K562 (cell line): ENCODE measurements around the gene DHRS13. TPM values are rescaled to one million over a fixed set of nuclear protein-coding genes. Genes with fewer than 3 reads are reported as not detected.
A peak's percentile ranks its signal among the peaks of the same experiment; 100 is the strongest.

Source experiments
- ZBTB7A ChIP-seq: IDR thresholded peaks from 2 replicates; pipeline ENCODE4 v1.6.1; 2011; ENCODE audit warnings: low read depth, mild to moderate bottlenecking, low read length, moderate library complexity, borderline replicate concordance; ENCODE audit not compliant: control insufficient read depth
- polyA plus RNA-seq, 8 experiments: library from polyadenylated mRNA; depleted of rRNA in 4 of 8; stranded (reverse) in 5 of 8; unstranded in 3 of 8; fragments of >200 nt; fragmentation: Nextera tagmentation in 2 of 8; fragmentation: Illumina TruSeq in 1 of 8; extraction: Ambion mirVana in 2 of 8; extraction: Trizol in 1 of 8; gene quantifications; 2 replicates each; pipeline versions ENCODE4 v1.2.1 to v1.2.3, GENCODE V29; 2011 to 2014; ENCODE audit warnings: inconsistent platforms in 1 of 8, missing spikeins in 1 of 8
- total RNA-seq, 7 experiments: library from RNA; depleted of rRNA in 6 of 7; stranded (reverse); fragments of >200 nt in 6 of 7; fragmentation: Illumina TruSeq in 2 of 7; extraction: Trizol in 2 of 7; gene quantifications; 2 replicates each; pipeline versions ENCODE4 v1.2.1 to v1.2.3, GENCODE V29; 2011 to 2021; ENCODE audit warnings: low replicate concordance in 1 of 7
- TF ChIP-seq, protein P1 (sequence below): fragments of 200-600 bp; sonication (generic); IDR thresholded peaks from one replicate; pipeline ENCODE4 v1.6.1; 2012; ENCODE audit warnings: mild to moderate bottlenecking, low read depth, low read length, inconsistent platforms
- TF ChIP-seq, protein P2 (sequence below): fragments of 150-350 bp; IDR thresholded peaks from 2 replicates; pipeline ENCODE4 v1.6.1; 2014; ENCODE audit warnings: low read depth, mild to moderate bottlenecking, low read length, borderline replicate concordance
- TF ChIP-seq, protein P3 (sequence below): fragments of 250-450 bp; sonication (Bioruptor Pico); IDR thresholded peaks from 2 replicates; pipeline ENCODE4 v1.8.0; 2022; ENCODE audit warnings: moderate library complexity, mild to moderate bottlenecking, inconsistent platforms
- TF ChIP-seq, protein P4 (sequence below): sonication (generic); formaldehyde crosslinking; IDR thresholded peaks from 2 replicates; pipeline ENCODE4 v1.8.0; 2022; ENCODE audit warnings: mild to moderate bottlenecking, missing genetic modification reagents
- TF ChIP-seq, protein P5 (sequence below): IDR thresholded peaks from 2 replicates; pipeline ENCODE4 v1.6.1; 2014; ENCODE audit warnings: antibody characterized with exemption

The DHRS13 gene
- total and polyA plus RNA-seq, 9 of the 15 experiments (the other 6 are each of a cell fraction or from before 2014, with no cell fraction given) = 0.32 to 52.3 (median 34.3) TPM; not detected in 1

DNA sequence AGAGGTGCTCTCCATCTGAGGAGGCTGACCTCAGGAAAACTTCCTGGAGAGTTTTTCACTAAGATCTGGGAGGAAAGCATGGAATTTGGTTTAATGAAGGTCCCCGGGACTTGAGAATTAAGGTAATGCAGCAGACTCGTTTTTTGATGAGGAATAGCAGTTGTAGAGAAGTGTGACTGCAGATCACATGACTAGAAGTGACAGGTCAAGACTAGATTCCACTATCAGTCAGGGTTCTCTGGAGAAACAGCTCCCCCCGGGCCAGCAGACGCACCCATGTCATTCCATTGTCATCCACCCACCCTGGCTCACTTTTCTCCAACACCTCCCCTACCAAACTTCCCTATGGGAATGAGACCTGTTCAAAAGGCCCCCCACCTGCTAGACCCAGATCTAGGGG, 1.9 kb upstream of the DHRS13 start (continued):
- TF ChIP-seq, protein P1, sequence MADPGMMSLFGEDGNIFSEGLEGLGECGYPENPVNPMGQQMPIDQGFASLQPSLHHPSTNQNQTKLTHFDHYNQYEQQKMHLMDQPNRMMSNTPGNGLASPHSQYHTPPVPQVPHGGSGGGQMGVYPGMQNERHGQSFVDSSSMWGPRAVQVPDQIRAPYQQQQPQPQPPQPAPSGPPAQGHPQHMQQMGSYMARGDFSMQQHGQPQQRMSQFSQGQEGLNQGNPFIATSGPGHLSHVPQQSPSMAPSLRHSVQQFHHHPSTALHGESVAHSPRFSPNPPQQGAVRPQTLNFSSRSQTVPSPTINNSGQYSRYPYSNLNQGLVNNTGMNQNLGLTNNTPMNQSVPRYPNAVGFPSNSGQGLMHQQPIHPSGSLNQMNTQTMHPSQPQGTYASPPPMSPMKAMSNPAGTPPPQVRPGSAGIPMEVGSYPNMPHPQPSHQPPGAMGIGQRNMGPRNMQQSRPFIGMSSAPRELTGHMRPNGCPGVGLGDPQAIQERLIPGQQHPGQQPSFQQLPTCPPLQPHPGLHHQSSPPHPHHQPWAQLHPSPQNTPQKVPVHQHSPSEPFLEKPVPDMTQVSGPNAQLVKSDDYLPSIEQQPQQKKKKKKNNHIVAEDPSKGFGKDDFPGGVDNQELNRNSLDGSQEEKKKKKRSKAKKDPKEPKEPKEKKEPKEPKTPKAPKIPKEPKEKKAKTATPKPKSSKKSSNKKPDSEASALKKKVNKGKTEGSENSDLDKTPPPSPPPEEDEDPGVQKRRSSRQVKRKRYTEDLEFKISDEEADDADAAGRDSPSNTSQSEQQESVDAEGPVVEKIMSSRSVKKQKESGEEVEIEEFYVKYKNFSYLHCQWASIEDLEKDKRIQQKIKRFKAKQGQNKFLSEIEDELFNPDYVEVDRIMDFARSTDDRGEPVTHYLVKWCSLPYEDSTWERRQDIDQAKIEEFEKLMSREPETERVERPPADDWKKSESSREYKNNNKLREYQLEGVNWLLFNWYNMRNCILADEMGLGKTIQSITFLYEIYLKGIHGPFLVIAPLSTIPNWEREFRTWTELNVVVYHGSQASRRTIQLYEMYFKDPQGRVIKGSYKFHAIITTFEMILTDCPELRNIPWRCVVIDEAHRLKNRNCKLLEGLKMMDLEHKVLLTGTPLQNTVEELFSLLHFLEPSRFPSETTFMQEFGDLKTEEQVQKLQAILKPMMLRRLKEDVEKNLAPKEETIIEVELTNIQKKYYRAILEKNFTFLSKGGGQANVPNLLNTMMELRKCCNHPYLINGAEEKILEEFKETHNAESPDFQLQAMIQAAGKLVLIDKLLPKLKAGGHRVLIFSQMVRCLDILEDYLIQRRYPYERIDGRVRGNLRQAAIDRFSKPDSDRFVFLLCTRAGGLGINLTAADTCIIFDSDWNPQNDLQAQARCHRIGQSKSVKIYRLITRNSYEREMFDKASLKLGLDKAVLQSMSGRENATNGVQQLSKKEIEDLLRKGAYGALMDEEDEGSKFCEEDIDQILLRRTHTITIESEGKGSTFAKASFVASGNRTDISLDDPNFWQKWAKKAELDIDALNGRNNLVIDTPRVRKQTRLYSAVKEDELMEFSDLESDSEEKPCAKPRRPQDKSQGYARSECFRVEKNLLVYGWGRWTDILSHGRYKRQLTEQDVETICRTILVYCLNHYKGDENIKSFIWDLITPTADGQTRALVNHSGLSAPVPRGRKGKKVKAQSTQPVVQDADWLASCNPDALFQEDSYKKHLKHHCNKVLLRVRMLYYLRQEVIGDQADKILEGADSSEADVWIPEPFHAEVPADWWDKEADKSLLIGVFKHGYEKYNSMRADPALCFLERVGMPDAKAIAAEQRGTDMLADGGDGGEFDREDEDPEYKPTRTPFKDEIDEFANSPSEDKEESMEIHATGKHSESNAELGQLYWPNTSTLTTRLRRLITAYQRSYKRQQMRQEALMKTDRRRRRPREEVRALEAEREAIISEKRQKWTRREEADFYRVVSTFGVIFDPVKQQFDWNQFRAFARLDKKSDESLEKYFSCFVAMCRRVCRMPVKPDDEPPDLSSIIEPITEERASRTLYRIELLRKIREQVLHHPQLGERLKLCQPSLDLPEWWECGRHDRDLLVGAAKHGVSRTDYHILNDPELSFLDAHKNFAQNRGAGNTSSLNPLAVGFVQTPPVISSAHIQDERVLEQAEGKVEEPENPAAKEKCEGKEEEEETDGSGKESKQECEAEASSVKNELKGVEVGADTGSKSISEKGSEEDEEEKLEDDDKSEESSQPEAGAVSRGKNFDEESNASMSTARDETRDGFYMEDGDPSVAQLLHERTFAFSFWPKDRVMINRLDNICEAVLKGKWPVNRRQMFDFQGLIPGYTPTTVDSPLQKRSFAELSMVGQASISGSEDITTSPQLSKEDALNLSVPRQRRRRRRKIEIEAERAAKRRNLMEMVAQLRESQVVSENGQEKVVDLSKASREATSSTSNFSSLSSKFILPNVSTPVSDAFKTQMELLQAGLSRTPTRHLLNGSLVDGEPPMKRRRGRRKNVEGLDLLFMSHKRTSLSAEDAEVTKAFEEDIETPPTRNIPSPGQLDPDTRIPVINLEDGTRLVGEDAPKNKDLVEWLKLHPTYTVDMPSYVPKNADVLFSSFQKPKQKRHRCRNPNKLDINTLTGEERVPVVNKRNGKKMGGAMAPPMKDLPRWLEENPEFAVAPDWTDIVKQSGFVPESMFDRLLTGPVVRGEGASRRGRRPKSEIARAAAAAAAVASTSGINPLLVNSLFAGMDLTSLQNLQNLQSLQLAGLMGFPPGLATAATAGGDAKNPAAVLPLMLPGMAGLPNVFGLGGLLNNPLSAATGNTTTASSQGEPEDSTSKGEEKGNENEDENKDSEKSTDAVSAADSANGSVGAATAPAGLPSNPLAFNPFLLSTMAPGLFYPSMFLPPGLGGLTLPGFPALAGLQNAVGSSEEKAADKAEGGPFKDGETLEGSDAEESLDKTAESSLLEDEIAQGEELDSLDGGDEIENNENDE = no peak
- TF ChIP-seq, protein P2, sequence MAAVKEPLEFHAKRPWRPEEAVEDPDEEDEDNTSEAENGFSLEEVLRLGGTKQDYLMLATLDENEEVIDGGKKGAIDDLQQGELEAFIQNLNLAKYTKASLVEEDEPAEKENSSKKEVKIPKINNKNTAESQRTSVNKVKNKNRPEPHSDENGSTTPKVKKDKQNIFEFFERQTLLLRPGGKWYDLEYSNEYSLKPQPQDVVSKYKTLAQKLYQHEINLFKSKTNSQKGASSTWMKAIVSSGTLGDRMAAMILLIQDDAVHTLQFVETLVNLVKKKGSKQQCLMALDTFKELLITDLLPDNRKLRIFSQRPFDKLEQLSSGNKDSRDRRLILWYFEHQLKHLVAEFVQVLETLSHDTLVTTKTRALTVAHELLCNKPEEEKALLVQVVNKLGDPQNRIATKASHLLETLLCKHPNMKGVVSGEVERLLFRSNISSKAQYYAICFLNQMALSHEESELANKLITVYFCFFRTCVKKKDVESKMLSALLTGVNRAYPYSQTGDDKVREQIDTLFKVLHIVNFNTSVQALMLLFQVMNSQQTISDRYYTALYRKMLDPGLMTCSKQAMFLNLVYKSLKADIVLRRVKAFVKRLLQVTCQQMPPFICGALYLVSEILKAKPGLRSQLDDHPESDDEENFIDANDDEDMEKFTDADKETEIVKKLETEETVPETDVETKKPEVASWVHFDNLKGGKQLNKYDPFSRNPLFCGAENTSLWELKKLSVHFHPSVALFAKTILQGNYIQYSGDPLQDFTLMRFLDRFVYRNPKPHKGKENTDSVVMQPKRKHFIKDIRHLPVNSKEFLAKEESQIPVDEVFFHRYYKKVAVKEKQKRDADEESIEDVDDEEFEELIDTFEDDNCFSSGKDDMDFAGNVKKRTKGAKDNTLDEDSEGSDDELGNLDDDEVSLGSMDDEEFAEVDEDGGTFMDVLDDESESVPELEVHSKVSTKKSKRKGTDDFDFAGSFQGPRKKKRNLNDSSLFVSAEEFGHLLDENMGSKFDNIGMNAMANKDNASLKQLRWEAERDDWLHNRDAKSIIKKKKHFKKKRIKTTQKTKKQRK = no peak
- TF ChIP-seq, protein P3, sequence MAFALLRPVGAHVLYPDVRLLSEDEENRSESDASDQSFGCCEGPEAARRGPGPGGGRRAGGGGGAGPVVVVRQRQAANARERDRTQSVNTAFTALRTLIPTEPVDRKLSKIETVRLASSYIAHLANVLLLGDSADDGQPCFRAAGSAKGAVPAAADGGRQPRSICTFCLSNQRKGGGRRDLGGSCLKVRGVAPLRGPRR (CRISPR knock-in tag) = 0 out of 2 replicates have a peak, but pooled peaks have one; percentile 48
- peak; percentile 23; the same call in 1 of the 2 replicates for TF ChIP-seq ZBTB7A
- TF ChIP-seq, protein P4, sequence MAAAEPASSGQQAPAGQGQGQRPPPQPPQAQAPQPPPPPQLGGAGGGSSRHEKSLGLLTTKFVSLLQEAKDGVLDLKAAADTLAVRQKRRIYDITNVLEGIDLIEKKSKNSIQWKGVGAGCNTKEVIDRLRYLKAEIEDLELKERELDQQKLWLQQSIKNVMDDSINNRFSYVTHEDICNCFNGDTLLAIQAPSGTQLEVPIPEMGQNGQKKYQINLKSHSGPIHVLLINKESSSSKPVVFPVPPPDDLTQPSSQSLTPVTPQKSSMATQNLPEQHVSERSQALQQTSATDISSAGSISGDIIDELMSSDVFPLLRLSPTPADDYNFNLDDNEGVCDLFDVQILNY (CRISPR knock-in tag) = no peak
- TF ChIP-seq, protein P5, sequence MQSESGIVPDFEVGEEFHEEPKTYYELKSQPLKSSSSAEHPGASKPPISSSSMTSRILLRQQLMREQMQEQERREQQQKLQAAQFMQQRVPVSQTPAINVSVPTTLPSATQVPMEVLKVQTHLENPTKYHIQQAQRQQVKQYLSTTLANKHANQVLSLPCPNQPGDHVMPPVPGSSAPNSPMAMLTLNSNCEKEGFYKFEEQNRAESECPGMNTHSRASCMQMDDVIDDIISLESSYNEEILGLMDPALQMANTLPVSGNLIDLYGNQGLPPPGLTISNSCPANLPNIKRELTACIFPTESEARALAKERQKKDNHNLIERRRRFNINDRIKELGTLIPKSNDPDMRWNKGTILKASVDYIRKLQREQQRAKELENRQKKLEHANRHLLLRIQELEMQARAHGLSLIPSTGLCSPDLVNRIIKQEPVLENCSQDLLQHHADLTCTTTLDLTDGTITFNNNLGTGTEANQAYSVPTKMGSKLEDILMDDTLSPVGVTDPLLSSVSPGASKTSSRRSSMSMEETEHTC = peak; percentile 66; the same call in 1 of the 2 replicates
